PC-3 (cell line): ENCODE results near the gene KIAA0513. TPM values are rescaled to one million over a fixed set of nuclear protein-coding genes. Genes with fewer than 3 reads are reported as not detected.
"Not testable (repeated sequence)": the region's sequence is repeated elsewhere in the genome, so short reads cannot be mapped to it uniquely, and the experiment has no call there.

Experiments
- ATAC-seq: fragments of 200-7000 bp; cut with Tn5 transposase; 2 replicates; pipeline ENCODE4 v1.9.1; 2020; ENCODE audit warnings: mild to moderate bottlenecking, moderate library complexity
- BruUV-seq: library from RNA; stranded (reverse); fragments of 400-500 nt; replicated peaks from 2 replicates; lab custom pipeline; 2021; lab: Mats Ljungman, UMichigan
- CTCF ChIA-PET: fragments of 300-600 bp; sonication (Branson Sonifier 250); formaldehyde crosslinking; loops from one replicate; lab custom pipeline; 2022; ENCODE audit warnings: antibody characterized with exemption; lab: Charles Lee
- POLR2A ChIA-PET: fragments of 300-600 bp; sonication (Branson Sonifier 250); formaldehyde crosslinking; loops from one replicate; lab custom pipeline; 2022; ENCODE audit warnings: antibody characterized with exemption; ENCODE audit not compliant: unreplicated experiment; lab: Charles Lee
- DNase-seq: peaks from one replicate; pipeline ENCODE4 v3.0.0-alpha.2; 2015
- H2AFZ ChIP-seq: fragments of 300-600 bp; sonication (generic); 2 replicates; pipeline ENCODE4 v1.6.0; 2016; ENCODE audit warnings: antibody characterized with exemption, low read length
- H3F3A ChIP-seq: fragments of 300-600 bp; sonication (generic); one replicate; pipeline ENCODE4 v1.6.0; 2017; ENCODE audit warnings: antibody characterized with exemption, low read length, control low read depth, mild to moderate bottlenecking; ENCODE audit not compliant: unreplicated experiment
- H3K27ac ChIP-seq: fragments of 300-600 bp; sonication (generic); 2 replicates; pipeline ENCODE4 v1.5.1; 2016; ENCODE audit warnings: mild to moderate bottlenecking, low read length
- H3K27me3 ChIP-seq: fragments of 300-600 bp; sonication (generic); 2 replicates; pipeline ENCODE4 v1.6.1; 2016; ENCODE audit warnings: low read length, mixed read lengths
- H3K36me3 ChIP-seq: fragments of 300-600 bp; sonication (generic); 2 replicates; pipeline ENCODE4 v1.6.1; 2016; ENCODE audit warnings: low read depth, mixed run types, low read length, mixed read lengths
- H3K4me1 ChIP-seq: fragments of 300-600 bp; sonication (generic); 2 replicates; pipeline ENCODE4 v1.5.1; 2016; ENCODE audit warnings: low read length; ENCODE audit not compliant: insufficient read depth
- H3K4me2 ChIP-seq: fragments of 300-600 bp; sonication (generic); 2 replicates; pipeline ENCODE4 v1.6.0; 2016; ENCODE audit warnings: low read length
- H3K4me3 ChIP-seq: fragments of 300-600 bp; sonication (generic); 2 replicates; pipeline ENCODE4 v1.5.1; 2016; ENCODE audit warnings: mild to moderate bottlenecking, low read length, mixed read lengths
- H3K79me2 ChIP-seq: fragments of 300-600 bp; sonication (generic); 2 replicates; pipeline ENCODE4 v1.6.1; 2017; ENCODE audit warnings: low read length, mixed read lengths
- H3K9ac ChIP-seq: fragments of 300-600 bp; sonication (generic); 2 replicates; pipeline ENCODE4 v1.6.0; 2016; ENCODE audit warnings: mild to moderate bottlenecking, low read length
- H3K9me2 ChIP-seq: fragments of 300-600 bp; sonication (generic); replicated peaks from 2 replicates; pipeline ENCODE4 v1.6.1; 2016; ENCODE audit warnings: mixed run types, low read length, mixed read lengths
- H3K9me3 ChIP-seq: fragments of 300-600 bp; sonication (generic); 2 replicates; pipeline ENCODE4 v1.6.1; 2016; ENCODE audit warnings: low read length, mixed read lengths
- H4K20me1 ChIP-seq: fragments of 300-600 bp; sonication (generic); 2 replicates; pipeline ENCODE4 v1.6.1; 2016; ENCODE audit warnings: low read length, mixed read lengths
- EZH2 ChIP-seq: fragments of 300-600 bp; sonication (generic); IDR thresholded peaks from one replicate; pipeline ENCODE4 v1.6.1; 2017; ENCODE audit warnings: antibody characterized with exemption, mild to moderate bottlenecking, low read length; ENCODE audit not compliant: unreplicated experiment
- EZH2phosphoT487 ChIP-seq: fragments of 300-600 bp; sonication (generic); IDR thresholded peaks from 2 replicates; pipeline ENCODE4 v1.6.1; 2018; ENCODE audit warnings: mild to moderate bottlenecking, antibody characterized with exemption, low read length, borderline replicate concordance
- intact Hi-C: fragments of 100-400 bp; cut with micrococcal nuclease; formaldehyde crosslinking; loops from 2 replicates; pipeline ENCODE4 v1.9.0; 2023
- total RNA-seq: library from RNA; depleted of rRNA; stranded (reverse); fragments of >200 nt; gene quantifications from 2 replicates; pipeline ENCODE4 v1.2.3, GENCODE V29; 2014
- TF ChIP-seq, protein P1 (sequence below): fragments of 300-600 bp; sonication (generic); conservative IDR thresholded peaks from 2 replicates; pipeline ENCODE4 v1.5.1; 2017; ENCODE audit warnings: antibody characterized with exemption, low read depth, mild to moderate bottlenecking, low read length

Gene KIAA0513
- total RNA-seq, 1 experiment from 2014 or later: 7.8 TPM

DNA sequence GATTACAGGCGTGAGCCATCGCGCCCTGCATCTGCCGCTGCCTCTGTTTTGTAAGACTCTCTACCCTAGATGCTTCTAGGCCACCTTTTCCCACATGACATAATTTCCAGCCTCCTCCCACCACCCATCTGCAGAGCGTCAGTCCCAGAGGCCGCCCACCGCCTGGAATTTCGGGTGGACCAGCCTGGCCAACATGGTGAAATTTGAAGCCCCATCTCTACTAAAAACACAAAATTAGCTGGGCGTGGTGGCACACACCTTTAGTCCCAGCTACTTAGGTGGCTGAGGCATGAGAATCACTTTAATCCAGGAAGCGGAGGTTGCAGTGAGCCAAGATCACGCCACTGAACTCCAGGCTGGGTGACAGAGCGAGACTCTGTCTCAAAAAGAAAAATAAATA, 89.8 kb downstream of the KIAA0513 start:
- no peaks in the 10 kb centered on the region for H3K9me2 ChIP-seq
- no peaks in the 10 kb centered on the region for H3K36me3 ChIP-seq
- H2AFZ ChIP-seq: no peak overlapping the region
- H3K27ac ChIP-seq: no peak overlapping the region
- peaks cover 2% of the 10 kb centered on the region; the same call in 1 of the 2 replicates for H3K4me1 ChIP-seq
- ChIA-PET CTCF (no interaction called here), POLR2A (no interaction called here)
- no TSS peak for BruUV-seq
- no peak overlapping the region for H3K4me2 ChIP-seq
- H3K27me3 ChIP-seq: no peaks in the 10 kb centered on the region
- H3K9ac ChIP-seq: no peak overlapping the region
- intact Hi-C loops: loop anchor here (10.0 kb wide), 1 partner anchor 217 kb away; no protein-coding TSS in a partner anchor
- no peak for ATAC-seq
- H4K20me1 ChIP-seq: no peaks in the 10 kb centered on the region
- H3K4me3 ChIP-seq: no peak overlapping the region
- no peaks in the 10 kb centered on the region for H3K9me3 ChIP-seq
- no peaks in the 10 kb centered on the region for H3K79me2 ChIP-seq
- DNase-seq: no peak
- no peak for TF ChIP-seq EZH2phosphoT487
- TF ChIP-seq, protein P1, sequence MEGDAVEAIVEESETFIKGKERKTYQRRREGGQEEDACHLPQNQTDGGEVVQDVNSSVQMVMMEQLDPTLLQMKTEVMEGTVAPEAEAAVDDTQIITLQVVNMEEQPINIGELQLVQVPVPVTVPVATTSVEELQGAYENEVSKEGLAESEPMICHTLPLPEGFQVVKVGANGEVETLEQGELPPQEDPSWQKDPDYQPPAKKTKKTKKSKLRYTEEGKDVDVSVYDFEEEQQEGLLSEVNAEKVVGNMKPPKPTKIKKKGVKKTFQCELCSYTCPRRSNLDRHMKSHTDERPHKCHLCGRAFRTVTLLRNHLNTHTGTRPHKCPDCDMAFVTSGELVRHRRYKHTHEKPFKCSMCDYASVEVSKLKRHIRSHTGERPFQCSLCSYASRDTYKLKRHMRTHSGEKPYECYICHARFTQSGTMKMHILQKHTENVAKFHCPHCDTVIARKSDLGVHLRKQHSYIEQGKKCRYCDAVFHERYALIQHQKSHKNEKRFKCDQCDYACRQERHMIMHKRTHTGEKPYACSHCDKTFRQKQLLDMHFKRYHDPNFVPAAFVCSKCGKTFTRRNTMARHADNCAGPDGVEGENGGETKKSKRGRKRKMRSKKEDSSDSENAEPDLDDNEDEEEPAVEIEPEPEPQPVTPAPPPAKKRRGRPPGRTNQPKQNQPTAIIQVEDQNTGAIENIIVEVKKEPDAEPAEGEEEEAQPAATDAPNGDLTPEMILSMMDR: no peak
- no peak for TF ChIP-seq EZH2
- H3F3A ChIP-seq: no peaks in the 10 kb centered on the region

DNA sequence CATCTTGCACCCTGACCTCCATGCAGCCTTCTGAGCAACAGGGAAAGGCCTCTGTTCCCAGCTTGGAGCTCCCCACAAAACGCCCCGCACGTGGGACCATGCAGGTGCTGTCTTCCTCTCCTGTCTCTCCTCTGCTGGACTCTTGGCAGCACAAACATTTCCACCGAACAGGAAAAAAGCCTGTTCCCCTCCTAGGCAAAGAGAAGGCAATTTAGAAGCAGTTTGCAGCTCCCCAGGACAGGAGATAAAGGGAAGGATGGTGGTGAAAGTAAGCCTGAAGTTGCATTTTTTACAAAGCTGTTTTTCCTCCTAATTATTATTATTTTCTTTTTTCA, 92.4 kb downstream of the KIAA0513 start:
- no peak for ATAC-seq
- no peaks in the 10 kb centered on the region for H3K79me2 ChIP-seq
- no peak overlapping the region for H3K4me2 ChIP-seq
- no peak overlapping the region for H3K4me3 ChIP-seq
- no peaks in the 10 kb centered on the region for H4K20me1 ChIP-seq
- BruUV-seq: no TSS peak
- H3K27me3 ChIP-seq: no peaks in the 10 kb centered on the region
- ChIA-PET CTCF (no interaction called here), POLR2A (no interaction called here)
- no peaks in the 10 kb centered on the region for H3F3A ChIP-seq
- H3K9me2 ChIP-seq: no peaks in the 10 kb centered on the region
- no peak overlapping the region for H2AFZ ChIP-seq
- intact Hi-C loops: no loop called here
- H3K27ac ChIP-seq: no peak overlapping the region
- TF ChIP-seq, protein P1: no peak
- no peaks in the 10 kb centered on the region for H3K9me3 ChIP-seq
- H3K36me3 ChIP-seq: no peaks in the 10 kb centered on the region
- H3K9ac ChIP-seq: no peak overlapping the region
- DNase-seq: no peak
- peaks cover 8% of the 10 kb centered on the region; the same call in 1 of the 2 replicates for H3K4me1 ChIP-seq

DNA sequence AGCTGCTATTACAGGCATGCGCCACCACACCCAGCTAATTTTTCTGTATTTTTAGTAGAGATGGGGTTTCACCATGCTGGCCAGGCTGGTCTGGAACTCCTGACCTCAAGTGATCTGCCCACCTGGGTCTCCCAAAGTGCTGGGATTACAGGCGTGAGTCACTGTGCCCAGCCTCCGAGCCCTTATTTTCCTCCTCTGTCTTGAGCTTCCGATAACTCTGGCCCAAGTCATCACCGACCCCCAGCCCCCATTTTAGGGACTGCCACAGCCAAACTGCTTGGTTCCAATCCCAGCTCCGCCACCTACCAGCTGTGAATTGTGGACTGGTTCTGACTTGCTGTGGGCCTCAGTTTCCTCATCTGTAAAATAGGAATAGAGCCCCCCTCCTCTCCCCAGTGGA, 95.8 kb downstream of the KIAA0513 start:
- POLR2A ChIA-PET: not testable (repeated sequence)
- peak overlapping the region; percentile 53 for H3K4me2 ChIP-seq

More for the DNA sequence above, 95.8 kb downstream of the KIAA0513 start:
- H3K36me3 ChIP-seq, H4K20me1 ChIP-seq, H3K27me3 ChIP-seq, H3K4me3 ChIP-seq, H3K9me3 ChIP-seq, ATAC-seq, H3K9me2 ChIP-seq, intact Hi-C loops, H3K9ac ChIP-seq, H3F3A ChIP-seq, DNase-seq, BruUV-seq, H3K79me2 ChIP-seq, CTCF ChIA-PET: not testable (repeated sequence)
- H3K27ac ChIP-seq: peak overlapping the region; percentile 44
- H2AFZ ChIP-seq: 0 out of 2 replicates have a peak overlapping the region, but pooled peaks have one; percentile 75
- peaks cover 17% of the 10 kb centered on the region; the same call in 1 of the 2 replicates for H3K4me1 ChIP-seq
